ENCODE data around the gene HERC2. TPM values are rescaled to one million over a fixed set of nuclear protein-coding genes. Genes with fewer than 3 reads are reported as not detected.

HERC2 gene
- total RNA-seq, 1 experiment from 2014 or later = 69.7 TPM

GRCh38 chr15:28274635-28275034 is 47.3 kb downstream of the HERC2 start:
- POLR2A ChIA-PET = no interaction called here
- DNase-seq (ENCODE audit: low read depth, low spot score) = no peak
- Histone ChIP-seq H3K4me3 (ENCODE audit: low read depth in 2 of 2, low read length in 2 of 2) (no peak overlapping the region), H3K27me3 (ENCODE audit: control insufficient read depth, insufficient read depth, low read length) (no peaks in the 10 kb centered on the region), H3K27ac (ENCODE audit: low read length) (no peak overlapping the region), H3K9me3 (ENCODE audit: control insufficient read depth, insufficient read depth, low read depth, low read length) (no peaks in the 10 kb centered on the region), H3K36me3 (ENCODE audit: control insufficient read depth, insufficient read depth, low read length) (no peaks in the 10 kb centered on the region; the same call in 1 of the 2 replicates), H3K4me1 (ENCODE audit: control insufficient read depth, insufficient read depth, low read length) (no peaks in the 10 kb centered on the region)
- BruUV-seq (replicated peaks) = no TSS peak
- ATAC-seq = no peak
- CTCF ChIA-PET = no interaction called here
- TF ChIP-seq POLR2AphosphoS5 (IDR thresholded peaks at IDR 0.05; ENCODE audit: low read depth, low read length) = no peak
- no peak for TF ChIP-seq TCF7L2 (IDR thresholded peaks at IDR 0.05; ENCODE audit: low read depth, low read length)
- no peak for TF ChIP-seq REST (IDR thresholded peaks at IDR 0.05; ENCODE audit: insufficient read depth in 1 of 2, low read depth in 2 of 2, low read length in 1 of 2)
- no peak for TF ChIP-seq SIN3A (IDR thresholded peaks at IDR 0.05; ENCODE audit: borderline replicate concordance, insufficient read depth, low read depth, low read length)
- TF ChIP-seq CTCF (IDR thresholded peaks at IDR 0.05) = no peak
- in situ Hi-C loops (cut with HindIII; ENCODE audit: low pct_unique_long_range_greater_than_20kb, low sequenced_read_pairs) (no loop called here), intact Hi-C loops (cut with micrococcal nuclease; ENCODE audit: unreplicated experiment) (no loop called here)

GRCh38 chr15:28273873-28274610 is 47.9 kb downstream of the HERC2 start:
- no peaks in the 10 kb centered on the region for H3K9me3 ChIP-seq (ENCODE audit: control insufficient read depth, insufficient read depth, low read depth, low read length)
- no peaks in the 10 kb centered on the region for H3K27me3 ChIP-seq (ENCODE audit: control insufficient read depth, insufficient read depth, low read length)
- H3K36me3 ChIP-seq (ENCODE audit: control insufficient read depth, insufficient read depth, low read length) = peaks cover 3% of the 10 kb centered on the region; the same call in 1 of the 2 replicates
- no peak for DNase-seq (ENCODE audit: low read depth, low spot score)
- in situ Hi-C loops (cut with HindIII; ENCODE audit: low pct_unique_long_range_greater_than_20kb, low sequenced_read_pairs) (no loop called here), intact Hi-C loops (cut with micrococcal nuclease; ENCODE audit: unreplicated experiment) (no loop called here)
- CTCF ChIA-PET = no interaction called here
- H3K4me3 ChIP-seq (ENCODE audit: low read depth in 2 of 2, low read length in 2 of 2) = no peak overlapping the region
- H3K4me1 ChIP-seq (ENCODE audit: control insufficient read depth, insufficient read depth, low read length) = no peaks in the 10 kb centered on the region
- no TSS peak for BruUV-seq (replicated peaks)
- TF ChIP-seq SIN3A (IDR thresholded peaks at IDR 0.05; ENCODE audit: borderline replicate concordance, insufficient read depth, low read depth, low read length) = no peak
- no peak for TF ChIP-seq CTCF (IDR thresholded peaks at IDR 0.05)
- TF ChIP-seq POLR2AphosphoS5 (IDR thresholded peaks at IDR 0.05; ENCODE audit: low read depth, low read length) = no peak
- no peak for TF ChIP-seq REST (IDR thresholded peaks at IDR 0.05; ENCODE audit: insufficient read depth in 1 of 2, low read depth in 2 of 2, low read length in 1 of 2)
- no peak for TF ChIP-seq TCF7L2 (IDR thresholded peaks at IDR 0.05; ENCODE audit: low read depth, low read length)
- POLR2A ChIA-PET = no interaction called here
- ATAC-seq = no peak
- H3K27ac ChIP-seq (ENCODE audit: low read length) = no peak overlapping the region
